ENCODE results near the gene SCGN.

DNA sequence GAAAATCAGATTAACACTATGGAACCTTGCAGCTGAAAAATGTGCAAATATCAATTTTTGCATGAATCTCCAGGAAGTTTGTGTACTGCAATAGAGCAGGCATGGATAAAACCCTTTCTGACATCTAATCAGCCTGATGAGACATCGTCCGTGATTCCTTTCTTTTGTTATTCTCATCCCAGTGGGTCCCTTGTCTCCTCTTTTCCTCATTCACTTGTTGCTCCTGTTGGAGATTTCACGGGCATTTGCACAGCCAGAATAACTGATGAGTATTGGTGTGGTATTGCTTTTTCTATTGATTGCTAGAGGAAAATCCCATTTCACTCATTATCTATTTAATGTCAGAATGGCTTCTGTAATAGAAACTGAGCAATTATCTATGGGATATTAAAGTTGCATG, 39.9 kb downstream of the SCGN start:
- TF ChIP-seq, protein P1, sequence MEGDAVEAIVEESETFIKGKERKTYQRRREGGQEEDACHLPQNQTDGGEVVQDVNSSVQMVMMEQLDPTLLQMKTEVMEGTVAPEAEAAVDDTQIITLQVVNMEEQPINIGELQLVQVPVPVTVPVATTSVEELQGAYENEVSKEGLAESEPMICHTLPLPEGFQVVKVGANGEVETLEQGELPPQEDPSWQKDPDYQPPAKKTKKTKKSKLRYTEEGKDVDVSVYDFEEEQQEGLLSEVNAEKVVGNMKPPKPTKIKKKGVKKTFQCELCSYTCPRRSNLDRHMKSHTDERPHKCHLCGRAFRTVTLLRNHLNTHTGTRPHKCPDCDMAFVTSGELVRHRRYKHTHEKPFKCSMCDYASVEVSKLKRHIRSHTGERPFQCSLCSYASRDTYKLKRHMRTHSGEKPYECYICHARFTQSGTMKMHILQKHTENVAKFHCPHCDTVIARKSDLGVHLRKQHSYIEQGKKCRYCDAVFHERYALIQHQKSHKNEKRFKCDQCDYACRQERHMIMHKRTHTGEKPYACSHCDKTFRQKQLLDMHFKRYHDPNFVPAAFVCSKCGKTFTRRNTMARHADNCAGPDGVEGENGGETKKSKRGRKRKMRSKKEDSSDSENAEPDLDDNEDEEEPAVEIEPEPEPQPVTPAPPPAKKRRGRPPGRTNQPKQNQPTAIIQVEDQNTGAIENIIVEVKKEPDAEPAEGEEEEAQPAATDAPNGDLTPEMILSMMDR (IDR thresholded peaks at IDR 0.05) = no peak
- TF ChIP-seq POLR2A (IDR thresholded peaks at IDR 0.05) (no peak), POLR2AphosphoS5 (IDR thresholded peaks at IDR 0.05) (no peak), EP300 (IDR thresholded peaks at IDR 0.05) (no peak)

All from upper lobe of left lung (tissue), 4 donors.